WTC11 (cell line): ENCODE results near the gene UQCR11. TPM values are rescaled to one million over a fixed set of nuclear protein-coding genes. Genes with fewer than 3 reads are reported as not detected.

ENCODE experiments used
- ATAC-seq: fragments of 200-7000 bp; cut with Tn5 transposase; 2 replicates; pipeline ENCODE4 v1.10.0; 2021; ENCODE audit warnings: mild to moderate bottlenecking, moderate library complexity
- CTCF ChIA-PET: fragments of 300-600 bp; sonication (Branson Sonifier 250); formaldehyde crosslinking; loops from one replicate; lab custom pipeline; 2021; ENCODE audit warnings: antibody characterized with exemption; lab: Charles Lee
- POLR2A ChIA-PET: fragments of 350-600 bp; sonication (Branson Sonifier 250); formaldehyde crosslinking; loops from one replicate; lab custom pipeline; 2021; ENCODE audit warnings: antibody characterized with exemption; lab: Charles Lee
- DNase-seq: peaks from one replicate; pipeline ENCODE4 v3.0.0; 2021; ENCODE audit warnings: low spot score
- H3K27ac Mint-ChIP-seq: 2 replicates; pipeline ENCODE4 v1.8.0; 2021; ENCODE audit warnings: mixed read lengths
- H3K27me3 Mint-ChIP-seq: 2 replicates; pipeline ENCODE4 v1.8.0; 2021; ENCODE audit warnings: low read depth, mild to moderate bottlenecking, moderate library complexity, mixed read lengths
- H3K36me3 Mint-ChIP-seq: 2 replicates; pipeline ENCODE4 v1.8.0; 2021; ENCODE audit warnings: mixed read lengths
- H3K4me1 Mint-ChIP-seq: 2 replicates; pipeline ENCODE4 v1.8.0; 2022; ENCODE audit warnings: mixed read lengths
- H3K4me3 Mint-ChIP-seq: 2 replicates; pipeline ENCODE4 v1.8.0; 2021; ENCODE audit warnings: mild to moderate bottlenecking, moderate library complexity, mixed read lengths
- H3K9me3 Mint-ChIP-seq: 2 replicates; pipeline ENCODE4 v1.8.0; 2021; ENCODE audit warnings: mixed read lengths
- ATF6 ChIP-seq: sonication (generic); formaldehyde crosslinking; IDR thresholded peaks from 2 replicates; pipeline ENCODE4 v1.8.1; 2023; ENCODE audit warnings: mild to moderate bottlenecking, missing genetic modification reagents
- CREB1 ChIP-seq: sonication (generic); formaldehyde crosslinking; IDR thresholded peaks from 2 replicates; pipeline ENCODE4 v1.8.0; 2023; ENCODE audit warnings: mild to moderate bottlenecking, missing genetic modification reagents
- E2F5 ChIP-seq: sonication (generic); formaldehyde crosslinking; IDR thresholded peaks from 2 replicates; pipeline ENCODE4 v1.8.1; 2022; ENCODE audit warnings: mild to moderate bottlenecking, moderate library complexity, missing genetic modification reagents
- MYBL2 ChIP-seq: sonication (generic); formaldehyde crosslinking; IDR thresholded peaks from 2 replicates; pipeline ENCODE4 v1.8.1; 2023; ENCODE audit warnings: mild to moderate bottlenecking, moderate library complexity, missing genetic modification reagents
- NR1H2 ChIP-seq: sonication (generic); formaldehyde crosslinking; IDR thresholded peaks from 2 replicates; pipeline ENCODE4 v1.9.0; 2021; ENCODE audit warnings: mild to moderate bottlenecking, moderate library complexity, missing genetic modification reagents
- NR2C2 ChIP-seq: sonication (generic); formaldehyde crosslinking; IDR thresholded peaks from 2 replicates; pipeline ENCODE4 v1.8.0; 2022; ENCODE audit warnings: mild to moderate bottlenecking, missing genetic modification reagents
- TEAD1 ChIP-seq: sonication (generic); formaldehyde crosslinking; IDR thresholded peaks from 2 replicates; pipeline ENCODE4 v1.8.0; 2022; ENCODE audit warnings: mild to moderate bottlenecking, missing genetic modification reagents
- ZNF219 ChIP-seq: sonication (generic); formaldehyde crosslinking; IDR thresholded peaks from 2 replicates; pipeline ENCODE4 v1.8.0; 2023; ENCODE audit warnings: missing genetic modification reagents, mild to moderate bottlenecking, borderline replicate concordance
- ZNF396 ChIP-seq: fragments of 250-450 bp; sonication (Bioruptor Pico); IDR thresholded peaks from 2 replicates; pipeline ENCODE4 v1.8.0; 2021; ENCODE audit warnings: mild to moderate bottlenecking, moderate library complexity, borderline replicate concordance
- total RNA-seq: library from RNA; stranded (reverse); gene quantifications from 3 replicates; pipeline ENCODE4 v1.2.3, GENCODE V29; 2021
- TF ChIP-seq, protein P1 (sequence below): sonication (generic); formaldehyde crosslinking; IDR thresholded peaks from 2 replicates; pipeline ENCODE4 v1.8.0; 2022; ENCODE audit warnings: mild to moderate bottlenecking, missing genetic modification reagents
- TF ChIP-seq, protein P2 (sequence below): sonication (generic); formaldehyde crosslinking; conservative IDR thresholded peaks from 2 replicates; pipeline ENCODE4 v1.8.1; 2022; ENCODE audit warnings: mild to moderate bottlenecking, missing genetic modification reagents

The UQCR11 gene
- total RNA-seq, 1 experiment from 2014 or later, result 198 TPM

DNA sequence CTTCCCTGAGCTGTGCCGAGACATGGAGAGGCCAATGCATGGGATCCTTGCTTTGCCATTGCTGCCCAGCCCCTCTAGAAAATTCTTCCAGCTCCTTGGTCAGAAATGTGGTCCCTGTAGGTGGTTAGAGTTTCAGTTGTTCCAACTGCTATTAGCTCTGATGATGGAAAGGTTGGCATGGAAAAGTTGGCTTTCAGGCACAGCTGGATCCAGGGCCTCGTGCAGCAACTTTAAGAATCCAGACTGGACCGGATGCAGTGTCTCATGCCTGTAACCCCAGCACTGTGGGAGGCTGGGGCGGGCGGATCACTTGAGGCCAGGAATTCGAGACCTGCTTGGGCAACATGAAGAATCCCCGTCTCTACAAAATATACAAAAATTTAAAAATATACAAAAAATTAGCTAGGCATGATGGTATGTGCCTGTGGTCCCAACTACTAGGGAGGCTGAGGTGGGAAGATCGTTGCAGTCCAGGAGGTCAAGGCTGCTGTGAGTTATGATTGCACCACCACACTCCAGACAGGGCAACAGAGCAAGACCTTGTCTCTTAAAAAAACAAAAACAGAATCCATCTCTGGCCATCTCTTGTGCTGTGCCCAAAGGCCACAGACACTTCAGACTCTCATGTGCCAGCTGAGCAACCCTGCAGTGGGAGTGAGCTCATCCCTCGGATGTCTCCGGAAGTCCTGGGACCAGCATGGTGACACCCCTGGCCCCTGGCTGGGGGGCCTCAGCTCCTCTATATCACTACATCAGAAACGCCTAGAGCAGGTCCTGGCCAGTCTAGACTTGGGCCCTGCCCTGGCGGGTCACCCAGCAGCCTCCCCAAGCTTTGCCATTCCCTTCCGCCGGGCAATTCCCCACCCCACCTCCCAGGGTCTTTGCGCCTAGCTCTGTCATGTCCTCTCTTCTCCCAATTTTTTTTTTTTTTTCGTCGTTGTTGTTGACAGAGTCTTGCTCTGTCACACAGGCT is 53.9 kb downstream of the UQCR11 start (continued):
- TF ChIP-seq ZNF396 (CRISPR knock-in tag) (no peak), TEAD1 (CRISPR knock-in tag) (no peak), ZNF219 (no peak), E2F5 (no peak), ATF6 (CRISPR knock-in tag) (no peak)
- TF ChIP-seq, protein P1, sequence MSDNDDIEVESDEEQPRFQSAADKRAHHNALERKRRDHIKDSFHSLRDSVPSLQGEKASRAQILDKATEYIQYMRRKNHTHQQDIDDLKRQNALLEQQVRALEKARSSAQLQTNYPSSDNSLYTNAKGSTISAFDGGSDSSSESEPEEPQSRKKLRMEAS (CRISPR knock-in tag), result no peak

GRCh38 chr19:1549332-1549945 is 55.8 kb downstream of the UQCR11 start:
- TF ChIP-seq NR1H2 (no peak), CREB1 (CRISPR knock-in tag) (no peak), MYBL2 (CRISPR knock-in tag) (no peak), NR2C2 (CRISPR knock-in tag) (no peak)
- TF ChIP-seq, protein P2, sequence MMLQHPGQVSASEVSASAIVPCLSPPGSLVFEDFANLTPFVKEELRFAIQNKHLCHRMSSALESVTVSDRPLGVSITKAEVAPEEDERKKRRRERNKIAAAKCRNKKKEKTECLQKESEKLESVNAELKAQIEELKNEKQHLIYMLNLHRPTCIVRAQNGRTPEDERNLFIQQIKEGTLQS (CRISPR knock-in tag), result no peak
- ChIA-PET CTCF (interaction anchor here (1.0 kb wide), 1 partner anchor 219 kb away, joined by 8 read pairs; no protein-coding TSS in a partner anchor), POLR2A (no interaction called here)
- H3K4me3 Mint-ChIP-seq, result no peak overlapping the region
- no peaks in the 10 kb centered on the region for H3K9me3 Mint-ChIP-seq
- no peaks in the 10 kb centered on the region for H3K4me1 Mint-ChIP-seq
- ATAC-seq (no peak), DNase-seq (no peak)
- peaks cover 15% of the 10 kb centered on the region for H3K27me3 Mint-ChIP-seq
- H3K36me3 Mint-ChIP-seq, result no peaks in the 10 kb centered on the region
- no peak overlapping the region for H3K27ac Mint-ChIP-seq

Other genes with a start within 250 kb of the UQCR11 start
- gene NDUFS7, start 221.6 kb downstream of the UQCR11 start, total RNA-seq, result 136 to 149 TPM (median 139 TPM) in 3 replicates
- gene GAMT, start 203.9 kb downstream of the UQCR11 start, total RNA-seq, result 27.7 to 33.6 TPM (median 28.9 TPM) in 3 replicates
- 338 to 360 TPM (median 339 TPM) in 3 replicates for gene DAZAP1, start 197.9 kb downstream of the UQCR11 start, total RNA-seq
- 1,932 to 2,169 TPM (median 2,158 TPM) in 3 replicates for gene RPS15, start 167.1 kb downstream of the UQCR11 start, total RNA-seq
- 1.0 to 1.4 TPM (median 1.1 TPM) in 3 replicates for gene APC2, start 155.3 kb downstream of the UQCR11 start, total RNA-seq
- 56.5 to 65.7 TPM (median 60.4 TPM) in 3 replicates for gene C19orf25, start 126.2 kb downstream of the UQCR11 start, total RNA-seq
- gene PCSK4, start 115.1 kb downstream of the UQCR11 start, total RNA-seq, result 18.6 to 22.4 TPM (median 21.5 TPM) in 3 replicates
- 17.0 to 19.5 TPM (median 19.1 TPM) in 3 replicates for gene REEP6, start 114.3 kb downstream of the UQCR11 start, total RNA-seq
- 0.55 to 1.9 TPM (median 1.5 TPM) in 3 replicates for gene ADAMTSL5, start 92.4 kb downstream of the UQCR11 start, total RNA-seq
- gene PLK5, start 81.4 kb downstream of the UQCR11 start, total RNA-seq, result 0.60 to 1.4 TPM (median 0.62 TPM) in 3 replicates
- 69.5 to 80.5 TPM (median 78.2 TPM) in 3 replicates for gene MEX3D, start 37.1 kb downstream of the UQCR11 start, total RNA-seq
- 90.2 to 94.8 TPM (median 93.2 TPM) in 3 replicates for gene MBD3, start 12.6 kb downstream of the UQCR11 start, total RNA-seq
- 323 to 350 TPM (median 324 TPM) in 3 replicates for gene TCF3, start 47.2 kb upstream of the UQCR11 start, total RNA-seq
- 0.04 TPM in 1 of 3 replicates, not detected in the others for gene ONECUT3, start 148.0 kb upstream of the UQCR11 start, total RNA-seq
- gene ATP8B3, start 206.8 kb upstream of the UQCR11 start, total RNA-seq, result 5.5 to 8.2 TPM (median 8.0 TPM) in 3 replicates
- 48.9 to 61.1 TPM (median 50.1 TPM) in 3 replicates for gene REXO1, start 243.0 kb upstream of the UQCR11 start, total RNA-seq